GM21423 (cell line): Measurements from ENCODE around the gene SUSD4.

Experiments used
- ATAC-seq: cut with Tn5 transposase; IDR thresholded peaks from one replicate; pipeline ENCODE4 v1.9.1; 2021; ENCODE audit warnings: mild to moderate bottlenecking, moderate library complexity; ENCODE audit not compliant: unreplicated experiment

Gene SUSD4

GRCh38 chr1:223331301-223331700 is 32.7 kb downstream of the SUSD4 start:
- ATAC-seq, result no peak

GRCh38 chr1:223330466-223330865 is 33.5 kb downstream of the SUSD4 start:
- ATAC-seq, result no peak

GRCh38 chr1:223329664-223330415 is 34.1 kb downstream of the SUSD4 start:
- no peak for ATAC-seq

GRCh38 chr1:223329252-223329651 is 34.7 kb downstream of the SUSD4 start:
- no peak for ATAC-seq

GRCh38 chr1:223328566-223328965 is 35.4 kb downstream of the SUSD4 start:
- ATAC-seq, result no peak

GRCh38 chr1:223326776-223327175 is 37.2 kb downstream of the SUSD4 start:
- no peak for ATAC-seq

- no peak for ATAC-seq
Measured at GRCh38 chr1:223323491-223324484, 40.2 kb downstream of the SUSD4 start.

GRCh38 chr1:223322868-223323267 is 41.1 kb downstream of the SUSD4 start:
- ATAC-seq, result no peak

GRCh38 chr1:223320959-223321358 is 43.0 kb downstream of the SUSD4 start:
- ATAC-seq, result no peak

- no peak for ATAC-seq
Measured at GRCh38 chr1:223319905-223320580, 43.9 kb downstream of the SUSD4 start.

- ATAC-seq, result no peak
Measured at GRCh38 chr1:223319398-223319797, 44.6 kb downstream of the SUSD4 start.

- no peak for ATAC-seq
Measured at GRCh38 chr1:223316082-223316481, 47.9 kb downstream of the SUSD4 start.

GRCh38 chr1:223315665-223316064 is 48.3 kb downstream of the SUSD4 start:
- no peak for ATAC-seq

GRCh38 chr1:223313415-223313754 is 50.6 kb downstream of the SUSD4 start:
- no peak for ATAC-seq

GRCh38 chr1:223312705-223313414 is 51.1 kb downstream of the SUSD4 start:
- no peak for ATAC-seq

- no peak for ATAC-seq
Measured at GRCh38 chr1:223312273-223312672, 51.7 kb downstream of the SUSD4 start.

- ATAC-seq, result no peak
Measured at GRCh38 chr1:223311826-223312225, 52.1 kb downstream of the SUSD4 start.

GRCh38 chr1:223308136-223308535 is 55.8 kb downstream of the SUSD4 start:
- no peak for ATAC-seq

- no peak for ATAC-seq
Measured at GRCh38 chr1:223307544-223307943, 56.4 kb downstream of the SUSD4 start.

GRCh38 chr1:223304931-223305330 is 59.0 kb downstream of the SUSD4 start:
- no peak for ATAC-seq

- ATAC-seq, result no peak
Measured at GRCh38 chr1:223301371-223301770, 62.6 kb downstream of the SUSD4 start.
